NCI-H2171 treated with DMSO at 0.1 percent for 48 hours (cell line): ENCODE data around the gene RRAGD.
A peak's percentile ranks its signal among the peaks of the same experiment; 100 is the strongest.

ENCODE experiments used
- DNase-seq: peaks from one replicate; lab custom pipeline; 2025; lab: John Stamatoyannopoulos, UW

Gene RRAGD, protein sequence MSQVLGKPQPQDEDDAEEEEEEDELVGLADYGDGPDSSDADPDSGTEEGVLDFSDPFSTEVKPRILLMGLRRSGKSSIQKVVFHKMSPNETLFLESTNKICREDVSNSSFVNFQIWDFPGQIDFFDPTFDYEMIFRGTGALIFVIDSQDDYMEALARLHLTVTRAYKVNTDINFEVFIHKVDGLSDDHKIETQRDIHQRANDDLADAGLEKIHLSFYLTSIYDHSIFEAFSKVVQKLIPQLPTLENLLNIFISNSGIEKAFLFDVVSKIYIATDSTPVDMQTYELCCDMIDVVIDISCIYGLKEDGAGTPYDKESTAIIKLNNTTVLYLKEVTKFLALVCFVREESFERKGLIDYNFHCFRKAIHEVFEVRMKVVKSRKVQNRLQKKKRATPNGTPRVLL

DNA sequence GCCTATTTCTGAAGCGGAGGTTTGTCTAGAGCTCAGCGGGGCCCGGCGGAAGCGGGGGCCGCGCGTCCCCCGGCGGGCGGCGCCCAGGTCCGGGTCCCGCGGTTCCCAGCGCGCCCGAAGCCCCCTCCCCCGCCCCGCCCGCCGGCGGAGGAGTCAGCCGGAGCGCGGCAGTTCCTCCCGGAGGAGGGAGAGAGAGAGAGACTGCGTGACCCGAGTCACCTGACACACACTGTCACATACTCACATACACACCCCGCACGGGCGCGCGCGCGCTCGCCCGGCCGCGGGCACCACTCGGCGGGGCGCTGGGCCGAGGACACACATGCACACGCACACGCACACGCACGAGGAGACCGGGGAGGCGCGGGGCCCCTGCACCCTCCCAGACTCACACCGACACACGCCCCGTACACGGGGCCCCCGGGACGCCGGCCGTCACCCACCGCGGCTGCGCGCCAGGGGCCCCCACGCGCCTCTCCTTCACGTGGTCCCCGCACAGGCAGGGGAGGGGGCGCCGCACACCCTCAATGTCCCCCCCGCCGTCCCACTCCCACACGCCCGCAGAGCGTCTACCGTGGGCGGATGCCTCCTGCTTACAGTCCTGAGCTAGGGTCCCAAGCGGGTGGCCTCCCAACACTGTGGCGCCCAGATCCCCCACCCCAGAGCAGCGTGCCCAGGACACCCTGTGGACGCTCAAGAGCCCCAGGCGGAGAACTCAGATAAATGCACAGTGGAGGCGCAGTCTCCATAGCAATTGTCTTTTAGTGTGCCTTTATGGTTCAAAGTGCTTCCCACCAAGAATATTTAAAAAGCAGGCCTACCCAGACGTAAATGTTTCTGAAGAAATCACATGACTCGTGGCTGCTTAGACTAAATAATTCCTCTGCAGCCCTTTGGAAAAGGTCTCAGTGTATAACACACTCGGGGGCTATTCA lies at the start of gene RRAGD:
RRAGD (minus strand) TSS at position 203 of the 935 bp plus-strand sequence. CDS start 280 bp downstream, outside the sequence.
- peak; percentile 86 for DNase-seq

DNA sequence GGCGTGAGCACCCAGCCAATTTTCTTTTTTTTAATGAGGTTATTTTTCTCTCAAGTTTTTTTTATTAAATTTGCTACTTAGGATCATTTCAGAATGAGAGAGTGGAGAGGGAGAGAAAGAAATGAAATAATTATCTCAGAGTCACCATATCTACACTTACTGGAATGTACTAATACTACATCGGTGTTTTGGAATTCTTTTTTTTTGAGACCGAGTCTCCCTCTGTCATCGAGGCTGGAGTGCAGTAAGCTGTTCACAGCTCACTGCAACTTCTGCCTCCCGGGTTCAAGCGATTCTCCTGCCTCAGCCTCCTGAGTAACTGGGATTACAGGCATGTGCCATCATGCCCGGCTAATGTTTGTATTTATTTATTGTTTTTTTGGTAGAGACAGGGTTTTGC lies 48.6 kb upstream of the RRAGD start:
- DNase-seq: no peak

DNA sequence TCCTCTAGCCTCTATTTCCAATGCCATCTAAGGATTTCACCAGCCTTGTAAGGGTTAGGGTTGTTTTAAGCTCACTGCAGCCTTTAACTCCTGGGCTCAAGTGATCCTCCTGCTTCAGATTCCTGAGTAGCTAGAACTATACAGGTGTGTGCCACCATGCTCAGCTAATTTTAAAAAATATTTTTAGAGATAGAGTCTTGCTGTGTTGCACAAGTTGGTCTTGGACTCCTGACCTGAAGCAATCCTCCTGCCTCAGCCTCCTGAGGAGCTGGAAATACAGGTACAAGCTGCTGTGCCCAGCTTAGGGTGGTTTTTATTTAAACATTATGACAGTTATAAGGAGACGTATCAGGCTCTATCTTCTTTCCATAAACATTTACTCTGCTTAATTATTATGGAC lies 47.4 kb upstream of the RRAGD start:
- DNase-seq: no peak

DNA sequence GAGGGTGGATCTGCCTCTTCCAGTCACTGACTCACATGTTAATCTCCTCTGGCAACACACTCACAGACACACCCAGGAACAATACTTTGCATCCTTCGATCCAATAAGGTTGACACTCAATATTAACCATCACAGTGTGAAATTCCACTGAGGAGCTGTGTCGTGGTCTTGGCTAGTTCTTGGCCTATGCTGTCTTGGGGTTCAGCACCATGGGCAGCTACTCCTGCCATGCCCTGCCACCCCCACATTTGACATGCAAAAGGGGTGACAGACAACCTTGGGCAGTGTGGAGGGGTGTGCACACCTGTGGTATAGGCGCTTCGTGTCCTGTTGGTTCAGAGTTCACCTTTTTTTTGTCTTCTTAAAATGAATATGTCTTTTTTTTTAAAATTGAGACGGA lies 46.6 kb upstream of the RRAGD start:
- no peak for DNase-seq

DNA sequence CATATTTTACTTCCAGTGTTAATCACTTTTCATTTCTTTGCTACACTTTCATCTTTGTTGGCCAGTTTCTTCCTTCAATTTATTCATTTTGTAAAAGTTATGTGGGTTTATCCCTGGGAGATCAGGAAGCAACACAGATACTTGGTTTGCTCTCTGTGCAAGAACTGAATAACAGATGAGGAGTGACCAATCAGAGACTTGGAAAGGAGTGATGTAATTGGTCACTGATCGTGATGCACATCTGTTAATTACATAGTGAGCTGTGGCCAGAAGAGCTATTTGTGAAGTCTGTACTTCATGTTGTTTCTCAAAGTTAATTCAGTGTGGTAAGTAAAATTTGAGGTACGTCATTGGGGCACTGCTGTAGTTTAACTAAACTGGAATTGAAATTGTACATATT lies 42.2 kb upstream of the RRAGD start:
- no peak for DNase-seq

DNA sequence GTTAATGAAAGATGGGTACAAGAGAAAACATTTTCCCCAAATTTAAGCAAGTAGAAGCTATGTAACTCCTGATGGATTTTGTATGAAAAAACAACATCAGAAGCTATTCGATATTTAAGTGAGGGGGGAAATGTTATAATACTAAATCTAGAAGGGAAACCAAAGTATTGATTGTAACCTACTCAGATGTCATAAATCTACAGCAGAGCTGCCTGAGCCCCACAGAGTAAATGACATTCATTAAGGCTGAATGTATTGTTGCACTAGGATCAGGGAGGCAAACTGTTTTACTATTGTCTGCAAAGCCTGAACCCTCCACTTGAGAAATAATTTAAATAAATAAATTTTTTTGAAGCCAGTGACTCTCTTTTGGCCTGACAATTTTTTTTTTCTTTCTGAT lies 40.2 kb upstream of the RRAGD start:
- no peak for DNase-seq

DNA sequence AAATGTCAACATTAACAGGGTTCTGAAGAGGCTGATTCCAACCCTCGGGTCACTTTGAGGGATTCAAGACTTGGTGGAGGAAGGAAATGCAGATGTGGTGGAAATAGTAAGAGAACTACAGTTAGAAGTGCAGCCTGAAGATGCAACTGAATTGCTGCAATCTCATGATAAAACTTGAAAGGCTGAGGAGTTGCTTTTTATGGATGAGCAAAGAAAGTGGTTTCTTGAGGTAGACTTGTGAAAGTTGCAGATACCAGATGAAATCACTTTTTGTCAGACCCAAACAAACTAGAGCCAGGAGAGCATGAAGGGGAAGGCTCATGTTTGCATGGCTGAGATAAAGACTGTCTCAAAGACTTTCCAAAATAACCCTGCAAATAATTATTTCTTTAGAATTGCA lies 37.1 kb upstream of the RRAGD start:
- DNase-seq: no peak

DNA sequence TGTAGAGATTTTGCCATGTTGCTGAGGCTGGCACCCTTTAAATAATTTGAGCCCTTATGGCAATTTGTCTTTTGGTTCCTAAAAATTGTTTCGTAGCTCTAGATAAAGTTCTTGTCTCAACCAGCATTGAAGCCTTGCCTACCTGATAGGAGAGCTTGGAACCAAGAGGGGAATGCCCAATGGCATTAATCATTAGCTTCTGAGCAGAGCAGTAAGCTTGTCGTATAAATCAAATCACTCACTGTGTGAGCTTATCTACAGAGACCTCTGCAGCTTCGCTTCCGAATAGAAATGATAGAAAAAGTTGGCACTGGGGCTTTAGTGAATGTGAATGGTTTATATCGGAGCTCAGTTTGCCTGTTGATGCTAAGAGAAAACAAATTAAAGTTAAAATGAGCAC lies 31.6 kb upstream of the RRAGD start:
- DNase-seq: no peak

DNA sequence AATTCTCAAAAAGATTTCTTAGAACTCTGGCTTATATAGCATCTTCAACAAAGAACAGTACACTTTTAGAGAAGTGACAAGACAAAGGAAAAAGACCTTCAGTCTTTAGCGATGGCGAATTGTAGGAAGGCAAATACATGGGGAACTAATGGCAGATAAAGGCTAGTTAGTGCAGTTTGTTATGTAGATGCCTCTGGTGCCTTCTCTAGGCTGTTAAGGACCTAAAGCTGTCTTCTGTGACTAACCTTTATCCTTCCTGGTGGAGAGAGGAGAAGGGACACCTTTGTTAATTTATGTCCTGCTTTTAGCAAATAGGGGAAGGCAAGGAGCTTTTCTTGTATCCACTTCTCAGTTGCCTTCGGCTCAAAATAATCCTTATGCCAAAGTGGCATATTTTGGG lies 28.1 kb upstream of the RRAGD start:
- DNase-seq: no peak

DNA sequence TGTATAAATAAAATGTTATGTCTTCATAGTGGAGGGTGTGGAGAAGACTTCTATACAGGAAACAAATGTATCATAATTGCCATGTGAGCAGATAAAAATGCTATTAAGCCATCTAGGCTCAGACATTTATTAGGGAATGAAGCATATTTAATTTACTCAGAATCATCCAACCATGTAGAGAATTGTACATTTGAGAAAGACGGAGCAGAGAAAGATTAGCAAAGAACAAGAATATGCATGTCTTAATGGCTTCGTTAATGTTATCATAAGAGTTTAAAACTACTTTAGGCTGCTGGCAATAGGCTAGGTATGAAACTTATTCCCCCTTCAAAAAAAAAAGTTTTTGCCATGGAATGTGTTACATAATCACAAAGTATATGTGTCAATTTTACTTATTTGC lies 26.9 kb upstream of the RRAGD start:
- DNase-seq: no peak

DNA sequence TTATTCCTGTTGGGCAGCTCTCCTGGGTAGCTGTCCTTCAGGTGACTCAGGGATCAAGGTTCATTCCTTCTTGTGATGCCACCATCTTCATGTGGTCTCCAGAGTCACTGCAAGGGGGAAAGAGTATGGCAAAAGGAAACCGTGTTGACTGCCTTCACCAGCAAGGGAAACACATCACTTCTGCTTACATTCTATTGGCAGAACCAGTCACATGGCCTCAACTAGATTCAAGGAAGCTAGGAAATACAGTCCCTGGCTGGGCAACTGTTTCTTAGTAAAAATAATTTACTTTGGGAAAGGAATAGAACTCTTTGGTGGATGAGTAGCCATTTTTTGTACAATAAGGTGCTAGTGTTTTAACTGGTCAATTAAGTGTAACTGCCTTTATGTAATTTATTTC lies 26.2 kb upstream of the RRAGD start:
- DNase-seq: no peak

DNA sequence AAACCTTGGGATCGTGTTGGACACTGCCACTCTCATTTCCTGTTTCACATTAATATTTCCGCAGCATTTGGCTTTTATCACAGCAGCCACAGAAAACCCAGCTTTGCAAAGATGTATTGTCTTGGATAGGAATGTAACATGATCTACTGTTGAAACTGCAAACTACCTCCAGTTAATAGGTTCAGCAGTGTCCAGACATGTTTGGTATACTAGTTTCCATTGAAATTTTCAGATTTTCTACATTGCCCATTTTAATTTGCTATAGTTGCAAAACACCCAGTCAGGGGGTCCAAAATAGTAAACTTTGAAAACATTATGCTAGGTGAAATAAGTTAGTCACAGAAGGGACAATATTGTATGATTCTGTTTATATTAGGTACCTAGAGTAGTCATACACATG lies 24.2 kb upstream of the RRAGD start:
- peak; percentile 73 for DNase-seq

DNA sequence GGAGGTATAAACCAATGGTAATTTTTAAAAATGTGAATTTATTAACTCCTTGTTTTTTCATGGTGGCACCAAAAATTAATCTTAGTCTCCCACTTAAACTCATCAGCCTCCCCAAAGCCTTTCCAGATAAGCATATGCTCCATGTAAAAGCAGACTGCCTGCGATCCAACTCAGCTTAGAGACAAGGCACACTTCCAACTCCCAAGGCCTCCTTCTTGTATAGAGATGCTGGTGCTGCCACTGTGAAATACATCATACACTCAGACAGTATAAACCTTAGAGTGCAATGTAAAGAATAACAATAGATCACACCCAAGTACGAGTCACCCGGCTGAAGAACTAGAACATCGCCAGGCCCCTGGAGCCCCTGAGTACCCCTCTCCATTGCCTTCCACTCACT lies 22.9 kb upstream of the RRAGD start:
- DNase-seq: peak; percentile 6

DNA sequence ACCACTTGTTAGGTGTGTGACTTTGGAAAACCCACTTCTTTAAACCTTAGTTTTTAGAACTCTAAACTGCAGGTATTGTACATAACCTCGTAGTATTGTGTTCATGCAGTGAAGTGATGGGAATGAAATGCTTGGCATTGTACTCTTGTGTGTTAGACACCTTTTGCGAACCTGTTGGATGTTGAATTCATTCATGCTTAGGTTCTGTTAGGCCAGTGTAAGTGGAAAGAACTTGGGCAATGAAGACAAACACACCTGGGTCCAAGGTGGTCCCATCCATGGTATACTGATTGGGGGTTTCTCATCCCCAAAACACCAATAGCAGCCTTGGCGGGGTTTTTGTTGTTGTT lies 22.1 kb upstream of the RRAGD start:
- no peak for DNase-seq

DNA sequence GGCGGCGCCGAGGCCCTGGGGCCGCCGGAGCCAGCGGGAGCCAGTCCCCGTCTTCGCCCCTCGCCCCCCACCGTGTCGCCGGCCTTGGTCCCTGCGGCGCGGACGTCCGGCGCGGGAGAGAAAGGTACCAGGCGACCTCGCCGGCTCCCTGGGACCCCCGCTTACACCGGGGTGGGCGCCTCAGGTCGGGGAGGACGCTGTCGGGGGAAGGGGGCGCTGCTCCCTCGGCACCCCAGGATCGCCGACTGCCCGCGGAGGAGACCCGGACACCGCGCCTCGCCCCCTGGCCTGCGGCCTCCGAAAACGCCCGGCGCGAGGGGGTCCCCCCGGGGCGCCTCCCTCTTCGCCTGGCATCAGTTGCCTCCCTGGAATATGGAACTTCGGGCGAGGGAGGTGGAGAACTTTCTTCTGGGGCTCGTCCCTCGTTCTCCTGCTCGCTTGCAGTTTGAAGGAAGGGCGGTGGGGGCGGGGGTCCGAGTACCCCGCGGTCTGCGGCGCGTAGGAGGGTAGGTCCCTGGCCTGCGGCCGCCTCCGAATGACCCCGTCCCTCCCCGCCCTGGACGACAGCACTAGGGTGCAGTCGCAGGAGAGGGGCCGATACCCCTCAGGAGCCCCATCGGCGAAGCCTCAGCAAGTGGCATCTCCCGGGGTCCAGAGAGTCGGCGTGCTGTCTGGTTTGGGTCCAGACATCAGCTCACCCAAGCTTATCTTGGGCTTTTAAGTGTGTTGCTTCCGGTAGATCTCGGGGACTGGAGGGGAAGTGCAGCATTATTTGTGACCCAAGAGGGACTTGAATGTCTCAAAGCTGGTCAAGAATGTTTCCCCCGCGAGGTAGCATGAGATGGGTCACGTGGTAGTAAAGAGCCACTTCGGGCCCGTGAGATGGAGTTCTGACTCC lies 21.4 kb upstream of the RRAGD start:
- no peak for DNase-seq

DNA sequence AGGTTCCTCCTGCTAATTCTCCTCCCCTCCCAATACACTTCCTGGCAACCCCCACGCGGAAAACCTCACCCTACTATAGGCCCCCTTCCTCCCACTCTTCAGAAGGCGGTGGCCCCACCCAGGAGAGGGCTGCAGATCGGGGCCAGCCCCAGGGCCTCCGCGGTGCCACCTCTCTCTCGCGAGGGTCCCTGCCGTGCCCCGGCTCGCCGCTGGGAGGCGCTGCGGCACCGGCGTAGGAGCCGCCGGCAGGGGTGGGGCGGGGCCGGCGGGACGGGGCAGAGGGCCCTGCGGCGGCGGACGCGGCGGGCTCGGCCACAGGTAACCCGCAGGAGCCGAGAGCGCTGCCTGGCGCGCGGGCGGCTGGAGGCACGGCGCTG lies 20.8 kb upstream of the RRAGD start, which contains the start of gene ANKRD6:
ANKRD6 (plus strand) TSS at position 278 of the 377 bp plus-strand sequence. CDS start 133,825 bp downstream, outside the sequence.
- peak; percentile 50 for DNase-seq

DNA sequence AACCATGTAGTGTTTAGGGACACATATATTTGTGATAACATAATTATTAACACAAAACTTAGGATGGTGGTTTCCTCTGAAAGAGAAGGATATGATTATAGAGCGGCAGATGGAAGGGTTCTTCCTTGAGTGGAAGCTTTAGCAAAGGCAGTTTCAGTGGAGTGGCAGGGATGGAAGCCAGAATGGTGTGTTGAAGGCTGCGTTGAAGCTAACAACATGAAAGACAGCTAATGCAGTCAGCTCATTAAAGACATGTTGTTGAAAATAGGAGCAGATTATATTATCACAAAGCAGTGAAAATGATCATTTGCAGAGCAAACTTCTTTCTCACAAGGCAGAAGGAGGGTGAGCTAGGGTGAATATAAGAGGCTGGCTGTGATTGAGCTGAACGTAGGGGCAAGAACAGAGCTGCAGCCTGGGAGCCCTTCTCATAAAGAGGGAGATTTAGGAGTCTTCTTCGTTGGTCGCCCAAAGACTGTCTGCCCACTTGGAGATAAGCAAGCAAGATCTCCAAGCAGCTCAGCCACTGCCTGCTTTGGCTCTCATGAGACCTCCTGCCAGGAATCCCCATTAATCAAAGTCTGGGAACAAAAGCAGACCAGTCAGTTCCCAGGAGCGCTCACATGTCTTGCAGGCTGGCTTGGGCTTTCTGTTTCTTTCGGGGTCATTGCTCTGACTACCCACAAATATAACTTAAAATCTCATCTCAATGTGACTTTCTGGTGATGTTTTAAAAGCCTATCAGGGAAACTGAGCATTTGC lies 18.3 kb upstream of the RRAGD start:
- no peak for DNase-seq

DNA sequence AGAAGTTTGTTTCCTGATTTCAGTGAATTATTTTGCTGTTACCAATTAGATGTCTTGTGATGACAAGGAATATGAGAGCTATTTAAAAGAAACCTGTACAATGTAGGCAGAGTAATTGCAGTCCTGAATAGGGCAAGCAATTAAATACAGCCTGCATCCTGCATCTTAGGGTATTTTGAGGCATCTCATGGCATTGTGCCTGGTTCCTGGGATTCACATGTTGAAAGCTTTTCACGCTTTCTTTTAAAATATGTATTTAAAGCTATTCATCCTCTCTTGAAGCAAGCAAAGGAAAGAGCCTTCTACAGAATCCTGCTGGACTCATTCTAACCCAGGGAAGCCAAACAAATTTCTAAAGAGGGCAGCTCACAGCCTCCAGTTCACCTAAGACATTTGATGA lies 4.7 kb upstream of the RRAGD start:
- no peak for DNase-seq

DNA sequence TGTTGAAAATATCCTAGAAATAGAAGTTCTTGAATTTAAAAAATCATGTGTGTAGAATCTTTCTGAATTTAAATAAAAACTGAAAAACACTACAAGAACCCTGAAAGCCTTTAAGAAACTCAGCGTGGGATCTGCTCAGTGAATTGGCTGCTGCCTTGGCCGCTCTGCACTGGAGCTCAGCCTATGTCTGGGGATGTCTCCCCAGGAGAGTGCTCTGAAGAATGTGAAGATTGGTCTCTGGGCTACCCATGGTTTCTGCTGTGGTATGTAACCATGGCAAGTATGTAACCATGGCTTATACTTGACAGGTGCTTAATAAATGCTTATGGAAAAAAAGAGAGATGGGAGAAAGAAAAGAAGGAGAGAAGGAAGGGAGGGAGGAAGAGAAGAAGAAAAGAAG lies 3.1 kb upstream of the RRAGD start:
- DNase-seq: no peak

DNA sequence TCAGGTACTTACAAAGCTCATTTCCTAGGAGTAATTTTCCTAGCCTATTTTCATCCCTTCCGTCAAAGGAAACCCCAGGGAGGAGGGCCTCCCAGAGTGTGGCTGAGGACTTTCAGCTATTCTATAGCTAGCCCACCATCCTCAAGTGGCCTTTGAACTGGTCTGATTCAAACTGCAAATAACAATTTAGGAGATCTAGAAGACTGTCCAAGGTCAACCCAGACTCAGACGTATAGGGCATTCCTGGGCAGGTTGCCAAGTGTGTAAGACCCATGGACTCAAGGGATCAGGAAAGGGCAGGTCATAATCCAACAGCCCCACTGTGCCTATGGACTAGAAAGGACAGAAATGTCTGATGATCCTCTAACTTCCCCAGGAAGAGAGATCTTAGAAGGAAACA lies 2.1 kb upstream of the RRAGD start:
- no peak for DNase-seq

DNA sequence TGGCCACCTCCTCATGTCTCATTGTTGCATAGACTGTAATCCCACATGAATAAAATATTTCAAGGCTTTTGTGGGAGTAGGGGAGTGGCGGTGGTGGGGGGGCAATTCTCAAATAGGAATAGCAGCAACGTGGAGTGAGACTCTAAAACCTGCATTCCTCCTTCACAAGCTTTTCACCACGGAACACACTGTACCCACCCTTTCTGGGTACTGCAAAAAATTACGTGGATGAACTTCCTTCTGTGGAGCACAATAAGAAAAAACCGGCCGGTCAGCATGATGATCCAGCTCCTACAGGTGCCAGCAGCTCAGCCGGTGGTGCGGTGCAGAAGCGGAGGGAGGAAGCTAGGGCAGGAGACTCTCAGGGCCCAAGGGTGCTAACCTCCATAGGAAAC lies 930 bp upstream of the RRAGD start:
- DNase-seq: peak; percentile 27
